ENCODE measurements around the gene SELENON.

SELENON gene

DNA sequence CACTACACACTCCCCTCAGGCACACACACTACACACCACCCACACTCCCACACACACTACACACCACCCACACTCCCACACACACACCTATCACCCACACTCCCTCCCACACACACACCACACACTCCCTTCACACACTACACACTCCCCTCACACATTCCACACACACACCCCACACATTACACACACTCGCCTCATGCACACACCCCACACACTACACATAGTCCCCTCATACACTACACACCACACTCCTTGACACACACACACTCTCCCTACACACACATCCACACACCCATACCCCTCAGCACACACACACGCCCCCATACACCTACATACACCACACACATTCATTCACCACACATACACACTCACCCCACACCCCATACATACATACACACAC lies 31.0 kb upstream of the SELENON start:
- no peak overlapping the region for H3K4me3 ChIP-seq (ENCODE audit: low read depth, low read length)
- TF ChIP-seq, protein P1, sequence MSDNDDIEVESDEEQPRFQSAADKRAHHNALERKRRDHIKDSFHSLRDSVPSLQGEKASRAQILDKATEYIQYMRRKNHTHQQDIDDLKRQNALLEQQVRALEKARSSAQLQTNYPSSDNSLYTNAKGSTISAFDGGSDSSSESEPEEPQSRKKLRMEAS (IDR thresholded peaks at IDR 0.05; ENCODE audit: low read depth, low read length) = no peak
- TF ChIP-seq MYC (IDR thresholded peaks at IDR 0.05; ENCODE audit: low read depth, low read length) = no peak
- TF ChIP-seq, protein P2, sequence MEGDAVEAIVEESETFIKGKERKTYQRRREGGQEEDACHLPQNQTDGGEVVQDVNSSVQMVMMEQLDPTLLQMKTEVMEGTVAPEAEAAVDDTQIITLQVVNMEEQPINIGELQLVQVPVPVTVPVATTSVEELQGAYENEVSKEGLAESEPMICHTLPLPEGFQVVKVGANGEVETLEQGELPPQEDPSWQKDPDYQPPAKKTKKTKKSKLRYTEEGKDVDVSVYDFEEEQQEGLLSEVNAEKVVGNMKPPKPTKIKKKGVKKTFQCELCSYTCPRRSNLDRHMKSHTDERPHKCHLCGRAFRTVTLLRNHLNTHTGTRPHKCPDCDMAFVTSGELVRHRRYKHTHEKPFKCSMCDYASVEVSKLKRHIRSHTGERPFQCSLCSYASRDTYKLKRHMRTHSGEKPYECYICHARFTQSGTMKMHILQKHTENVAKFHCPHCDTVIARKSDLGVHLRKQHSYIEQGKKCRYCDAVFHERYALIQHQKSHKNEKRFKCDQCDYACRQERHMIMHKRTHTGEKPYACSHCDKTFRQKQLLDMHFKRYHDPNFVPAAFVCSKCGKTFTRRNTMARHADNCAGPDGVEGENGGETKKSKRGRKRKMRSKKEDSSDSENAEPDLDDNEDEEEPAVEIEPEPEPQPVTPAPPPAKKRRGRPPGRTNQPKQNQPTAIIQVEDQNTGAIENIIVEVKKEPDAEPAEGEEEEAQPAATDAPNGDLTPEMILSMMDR (IDR thresholded peaks at IDR 0.05; ENCODE audit: low read depth, low read length) = no peak
- no peak for DNase-seq (ENCODE audit: low read depth)

DNA sequence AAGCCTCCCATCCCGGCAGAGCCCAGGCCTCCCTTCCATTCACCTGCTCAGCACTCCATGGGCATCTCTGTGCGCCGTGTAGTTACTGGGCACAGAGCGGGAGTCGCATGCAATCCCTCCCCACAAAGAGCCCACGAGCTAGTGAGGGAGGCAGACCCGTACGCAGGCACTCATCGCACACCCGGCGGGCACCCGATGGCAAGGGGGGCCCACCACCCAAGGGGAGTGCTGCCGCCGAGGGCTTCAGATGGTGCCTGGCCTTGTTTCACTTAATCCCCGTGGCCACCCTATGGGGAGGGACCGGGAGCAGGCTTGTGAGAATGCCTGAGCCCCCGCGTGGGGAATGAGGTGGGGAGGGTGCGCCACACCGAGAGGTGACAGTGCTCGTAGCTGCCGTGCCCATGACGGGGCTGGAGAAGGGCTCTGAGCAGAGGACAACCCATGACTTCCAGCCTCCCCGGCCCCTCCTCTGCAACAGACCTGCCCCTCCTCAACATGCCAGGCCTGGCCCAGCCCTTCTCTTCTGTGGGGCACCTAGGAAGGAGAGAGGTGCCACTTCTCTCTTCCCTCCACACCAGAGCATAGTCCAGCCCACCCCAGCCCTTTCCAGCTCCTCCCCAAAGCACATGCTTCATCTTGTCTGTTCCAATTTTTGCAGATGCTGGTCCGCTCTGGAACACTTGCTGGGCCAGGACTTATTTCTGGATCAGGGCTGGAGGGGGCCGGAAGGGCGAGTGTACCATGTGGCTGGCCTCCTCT lies 30.2 kb upstream of the SELENON start:
- no peak overlapping the region for H3K4me3 ChIP-seq (ENCODE audit: low read depth, low read length)
- DNase-seq (ENCODE audit: low read depth) = no peak
- TF ChIP-seq MYC (IDR thresholded peaks at IDR 0.05; ENCODE audit: low read depth, low read length) = no peak
- TF ChIP-seq, protein P1 (IDR thresholded peaks at IDR 0.05; ENCODE audit: low read depth, low read length) = no peak
- TF ChIP-seq, protein P2 (IDR thresholded peaks at IDR 0.05; ENCODE audit: low read depth, low read length) = no peak
- no peak for TF ChIP-seq POLR2A (IDR thresholded peaks at IDR 0.05; ENCODE audit: extremely low read depth, insufficient read length)

DNA sequence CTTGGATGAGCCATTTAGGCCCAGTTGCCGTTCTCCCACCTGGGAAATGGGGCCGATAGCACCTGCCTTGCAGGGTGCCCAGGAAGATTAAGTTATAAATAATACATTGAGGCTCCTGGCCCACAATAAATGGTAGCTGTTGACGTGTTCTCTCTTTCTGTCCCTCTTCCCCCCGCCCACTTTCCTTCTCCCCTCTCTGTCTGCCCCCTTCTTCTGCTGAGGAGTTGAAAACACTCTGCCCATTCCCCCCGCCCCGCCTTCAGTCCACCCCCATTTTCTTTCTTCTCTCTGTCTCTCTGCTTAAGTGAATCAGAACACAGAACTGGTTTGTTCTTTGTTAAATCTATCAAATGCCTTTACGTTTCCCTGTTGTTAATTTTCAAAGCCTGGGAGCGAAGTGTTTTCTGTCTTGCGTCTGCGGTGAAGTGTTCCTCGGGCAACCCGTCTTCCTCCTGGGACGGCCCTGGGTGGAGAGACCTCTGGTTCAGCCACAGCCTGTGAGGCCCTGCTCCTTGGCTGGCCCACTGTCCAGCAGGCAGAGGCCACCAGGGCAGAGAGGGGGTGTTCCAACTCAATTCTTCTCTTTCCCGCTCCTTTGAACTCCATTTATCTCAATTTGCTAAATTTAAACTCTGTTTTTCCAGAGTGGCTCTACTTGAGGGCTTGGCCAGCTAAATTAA lies 29.3 kb upstream of the SELENON start:
- no peak for TF ChIP-seq MYC (IDR thresholded peaks at IDR 0.05; ENCODE audit: low read depth, low read length)
- no peak for TF ChIP-seq POLR2A (IDR thresholded peaks at IDR 0.05; ENCODE audit: extremely low read depth, insufficient read length)
- TF ChIP-seq, protein P2 (IDR thresholded peaks at IDR 0.05; ENCODE audit: low read depth, low read length) = no peak
- TF ChIP-seq, protein P1 (IDR thresholded peaks at IDR 0.05; ENCODE audit: low read depth, low read length) = no peak

DNA sequence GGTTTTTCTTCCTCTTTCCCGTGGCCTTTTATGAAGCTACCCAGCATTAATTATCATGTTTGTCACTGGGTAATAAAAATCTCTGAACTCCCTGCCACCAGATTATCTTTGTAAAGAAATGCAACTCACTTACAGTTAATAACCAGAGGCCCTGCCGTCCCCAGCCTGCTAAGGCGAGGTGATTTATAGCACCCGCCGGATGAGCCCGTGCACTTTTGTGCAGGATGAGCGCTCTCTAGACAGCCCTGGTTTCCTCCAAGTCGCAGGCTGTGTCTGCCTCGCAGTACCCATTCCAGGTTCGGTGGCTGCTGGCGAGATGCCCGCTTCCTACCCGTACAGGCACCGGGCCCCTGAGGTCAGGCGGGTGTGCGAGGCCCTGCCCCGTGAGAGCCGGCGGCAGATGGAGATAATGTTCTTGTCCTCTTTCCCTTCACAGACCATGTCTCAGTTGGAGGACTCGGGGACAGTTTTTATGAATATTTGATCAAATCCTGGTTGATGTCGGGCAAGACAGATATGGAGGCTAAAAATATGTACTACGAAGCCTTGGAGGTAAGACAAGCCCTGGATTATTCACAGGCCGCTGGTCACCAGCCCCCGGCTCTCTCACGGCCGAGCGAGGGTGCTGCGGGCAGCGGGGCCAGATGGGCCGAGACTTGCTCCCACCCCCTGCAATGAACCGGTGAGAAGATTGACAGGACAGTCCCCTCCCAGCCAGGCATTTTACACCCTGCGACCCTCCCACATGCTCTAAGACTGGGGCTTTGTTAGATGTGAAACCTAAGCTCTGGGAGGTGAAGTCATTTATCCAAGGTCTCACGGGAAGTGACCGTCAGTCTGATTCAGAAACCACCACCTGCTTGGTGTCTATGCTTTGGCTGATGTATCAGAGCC lies 28.5 kb upstream of the SELENON start:
- no peak for DNase-seq (ENCODE audit: low read depth)
- TF ChIP-seq POLR2A (IDR thresholded peaks at IDR 0.05; ENCODE audit: extremely low read depth, insufficient read length) = no peak
- no peak for TF ChIP-seq MYC (IDR thresholded peaks at IDR 0.05; ENCODE audit: low read depth, low read length)
- TF ChIP-seq, protein P2 (IDR thresholded peaks at IDR 0.05; ENCODE audit: low read depth, low read length) = no peak
- TF ChIP-seq, protein P1 (IDR thresholded peaks at IDR 0.05; ENCODE audit: low read depth, low read length) = no peak

More for the DNA sequence above, 29.3 kb upstream of the SELENON start:
- no peak for DNase-seq (ENCODE audit: low read depth)
- no peak overlapping the region for H3K4me3 ChIP-seq (ENCODE audit: low read depth, low read length)

DNA sequence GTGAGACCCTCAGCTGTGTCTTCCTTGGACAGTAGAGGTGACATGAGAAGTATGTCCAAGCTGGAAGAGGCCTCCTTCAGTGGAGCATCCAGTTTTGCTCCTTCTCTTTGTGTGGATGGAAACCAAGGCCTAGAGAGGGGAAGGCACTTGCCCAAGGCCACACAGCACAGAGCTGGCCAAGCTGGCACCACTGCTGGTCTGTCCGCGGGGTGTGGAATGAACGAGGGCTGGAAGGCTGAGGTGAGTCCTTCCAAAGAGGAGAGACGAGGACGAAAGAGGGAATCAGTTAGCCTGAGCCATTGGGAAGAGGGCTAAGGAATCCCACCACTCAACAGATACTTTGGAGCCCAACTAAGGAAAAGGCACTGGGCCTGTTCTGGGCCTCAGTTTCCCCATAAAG lies 27.8 kb upstream of the SELENON start:
- TF ChIP-seq POLR2A (IDR thresholded peaks at IDR 0.05; ENCODE audit: extremely low read depth, insufficient read length) = no peak
- TF ChIP-seq, protein P2 (IDR thresholded peaks at IDR 0.05; ENCODE audit: low read depth, low read length) = no peak
- TF ChIP-seq, protein P1 (IDR thresholded peaks at IDR 0.05; ENCODE audit: low read depth, low read length) = no peak
- DNase-seq (ENCODE audit: low read depth) = no peak
- H3K4me3 ChIP-seq (ENCODE audit: low read depth, low read length) = no peak overlapping the region

More for the DNA sequence above, 28.5 kb upstream of the SELENON start:
- H3K4me3 ChIP-seq (ENCODE audit: low read depth, low read length) = no peak overlapping the region

Data from NB4 (cell line).